Nephron progenitor cell (in vitro differentiated cells): ENCODE measurements around the gene DCUN1D2.

Source experiments
- DNase-seq: peaks from one replicate; pipeline ENCODE4 v3.0.0; 2021
- H3K27ac Mint-ChIP-seq: 2 replicates; pipeline ENCODE4 v1.8.0; 2021; ENCODE audit warnings: mild to moderate bottlenecking, moderate library complexity, mixed read lengths
- H3K27me3 Mint-ChIP-seq: 2 replicates; pipeline ENCODE4 v1.8.0; 2021; ENCODE audit warnings: mild to moderate bottlenecking, low read depth, mixed read lengths; ENCODE audit not compliant: poor library complexity
- H3K36me3 Mint-ChIP-seq: 2 replicates; pipeline ENCODE4 v1.8.0; 2021; ENCODE audit warnings: low read depth, mixed read lengths
- H3K4me1 Mint-ChIP-seq: 2 replicates; pipeline ENCODE4 v1.8.0; 2021; ENCODE audit warnings: mixed read lengths
- H3K4me3 Mint-ChIP-seq: 2 replicates; pipeline ENCODE4 v1.8.0; 2021; ENCODE audit warnings: mild to moderate bottlenecking, moderate library complexity, mixed read lengths
- H3K9me3 Mint-ChIP-seq: 2 replicates; pipeline ENCODE4 v1.8.0; 2021; ENCODE audit warnings: mild to moderate bottlenecking, moderate library complexity, mixed read lengths
- CTCF ChIP-seq: fragments of 200-600 bp; sonication (generic); IDR thresholded peaks from 2 replicates; pipeline ENCODE4 v1.5.0; 2021; ENCODE audit warnings: antibody characterized with exemption

Gene DCUN1D2

GRCh38 chr13:113422807-113423519, 67.5 kb downstream of the DCUN1D2 start:
- H3K27me3 Mint-ChIP-seq: peaks cover 16% of the 10 kb centered on the region
- no peak for TF ChIP-seq CTCF
- peaks cover 32% of the 10 kb centered on the region for H3K4me1 Mint-ChIP-seq
- peak overlapping the region; percentile 97 for H3K27ac Mint-ChIP-seq
- no peaks in the 10 kb centered on the region for H3K9me3 Mint-ChIP-seq
- H3K4me3 Mint-ChIP-seq: no peak overlapping the region
- no peak for DNase-seq
- H3K36me3 Mint-ChIP-seq: peaks cover 13% of the 10 kb centered on the region

GRCh38 chr13:113421673-113422270, 68.7 kb downstream of the DCUN1D2 start:
- peaks cover 19% of the 10 kb centered on the region for H3K27me3 Mint-ChIP-seq
- no peak overlapping the region for H3K4me3 Mint-ChIP-seq
- no peaks in the 10 kb centered on the region for H3K9me3 Mint-ChIP-seq
- peaks cover 29% of the 10 kb centered on the region for H3K4me1 Mint-ChIP-seq
- no peak for TF ChIP-seq CTCF
- peak overlapping the region; percentile 72 for H3K27ac Mint-ChIP-seq
- no peak for DNase-seq
- H3K36me3 Mint-ChIP-seq: peaks cover 13% of the 10 kb centered on the region

- no peak for TF ChIP-seq CTCF
- H3K27ac Mint-ChIP-seq: no peak overlapping the region
- no peak for DNase-seq
- H3K4me1 Mint-ChIP-seq: peaks cover 29% of the 10 kb centered on the region
- H3K4me3 Mint-ChIP-seq: no peak overlapping the region
- peaks cover 13% of the 10 kb centered on the region for H3K36me3 Mint-ChIP-seq
- no peaks in the 10 kb centered on the region for H3K9me3 Mint-ChIP-seq
- H3K27me3 Mint-ChIP-seq: peaks cover 19% of the 10 kb centered on the region
These were observed 69.5 kb downstream of the DCUN1D2 start for GRCh38 chr13:113420833-113421600.

GRCh38 chr13:113420232-113420631, 70.3 kb downstream of the DCUN1D2 start:
- H3K27ac Mint-ChIP-seq: no peak overlapping the region
- H3K4me1 Mint-ChIP-seq: peaks cover 29% of the 10 kb centered on the region
- no peak for TF ChIP-seq CTCF
- no peaks in the 10 kb centered on the region for H3K9me3 Mint-ChIP-seq
- H3K4me3 Mint-ChIP-seq: no peak overlapping the region
- DNase-seq: no peak
- peaks cover 13% of the 10 kb centered on the region for H3K36me3 Mint-ChIP-seq
- peaks cover 19% of the 10 kb centered on the region for H3K27me3 Mint-ChIP-seq

GRCh38 chr13:113419531-113420193, 70.8 kb downstream of the DCUN1D2 start:
- Mint-ChIP-seq H3K4me3 (no peak overlapping the region), H3K27ac (no peak overlapping the region), H3K27me3 (peaks cover 19% of the 10 kb centered on the region), H3K36me3 (peaks cover 13% of the 10 kb centered on the region), H3K9me3 (no peaks in the 10 kb centered on the region), H3K4me1 (peaks cover 29% of the 10 kb centered on the region)
- DNase-seq: no peak
- no peak for TF ChIP-seq CTCF
